ENCODE measurements around the gene C10orf53.
"Not testable (repeated sequence)": the region's sequence is repeated elsewhere in the genome, so short reads cannot be mapped to it uniquely, and the experiment has no call there.

Gene C10orf53

DNA sequence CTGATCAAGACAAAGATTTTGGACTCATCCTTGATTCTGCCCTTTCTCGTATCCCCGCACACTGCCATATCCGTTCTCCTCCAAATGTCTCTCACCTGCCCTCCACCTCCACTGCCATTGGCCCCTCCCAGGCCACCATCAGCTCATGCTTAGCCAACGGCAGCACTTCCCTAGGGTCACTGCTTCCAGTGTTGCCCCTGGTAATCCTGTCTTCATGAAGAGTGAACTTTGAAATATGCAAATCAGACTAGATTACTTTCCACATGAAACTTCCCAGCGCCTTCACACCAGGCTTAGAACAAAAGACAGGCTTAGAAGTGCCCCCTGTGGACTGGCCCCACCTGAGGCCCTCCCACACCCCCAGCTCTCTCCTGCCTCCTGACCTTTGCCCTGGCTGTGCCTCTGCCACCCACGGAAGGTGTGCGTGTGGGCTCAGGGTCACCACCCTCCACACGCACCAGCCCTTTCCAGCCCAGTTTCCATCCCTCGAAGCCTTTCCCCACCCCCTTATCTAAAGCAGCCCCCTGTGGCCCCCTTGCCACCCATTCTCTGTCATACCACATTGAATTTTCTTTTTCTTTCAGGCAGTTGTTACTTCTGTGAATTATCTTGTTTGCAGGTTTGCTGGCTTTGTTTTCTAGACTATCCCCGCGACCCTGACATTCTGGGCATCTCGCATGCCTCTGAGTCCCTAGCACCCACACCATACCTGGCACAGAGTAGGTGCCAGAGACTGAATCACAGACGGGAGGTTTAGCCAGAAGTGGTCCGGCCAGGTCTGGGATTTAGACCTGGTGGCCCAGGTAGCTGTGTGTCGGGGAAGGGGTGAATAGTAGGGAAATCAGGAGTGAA, 26.8 kb upstream of the C10orf53 start:
- DNase-seq, result no peak

DNA sequence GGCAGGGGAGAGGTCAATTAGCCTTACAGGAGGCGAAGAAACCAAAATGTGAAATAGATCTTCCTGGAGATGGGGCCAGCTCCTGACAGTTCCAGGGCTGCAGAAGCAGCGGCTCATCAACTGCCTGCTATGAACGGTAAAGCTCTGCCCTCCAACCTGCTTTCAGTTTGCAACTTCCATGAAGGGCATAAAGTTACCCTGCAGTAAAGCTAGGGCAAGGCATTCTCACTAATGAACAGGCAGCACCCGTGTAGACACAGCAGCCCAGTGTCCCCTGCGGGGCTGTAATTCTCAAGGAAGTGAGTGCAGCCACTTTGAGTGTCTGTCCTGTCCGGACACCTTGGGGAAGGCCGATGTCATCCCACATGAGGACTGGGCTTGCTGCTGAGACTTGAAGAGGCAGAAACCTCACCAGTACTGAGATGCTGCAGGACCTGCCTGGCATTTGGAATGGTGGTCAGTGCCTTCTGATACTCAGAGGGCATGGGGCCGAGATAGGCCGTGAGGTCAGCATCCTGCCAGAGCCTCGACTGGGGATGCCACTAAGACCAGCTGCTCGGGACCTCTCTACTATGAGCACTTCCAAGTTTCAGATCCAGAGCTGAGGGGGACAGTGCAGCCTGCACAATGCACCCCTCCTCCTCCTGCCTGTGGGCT, 26.1 kb upstream of the C10orf53 start:
- DNase-seq, result no peak

DNA sequence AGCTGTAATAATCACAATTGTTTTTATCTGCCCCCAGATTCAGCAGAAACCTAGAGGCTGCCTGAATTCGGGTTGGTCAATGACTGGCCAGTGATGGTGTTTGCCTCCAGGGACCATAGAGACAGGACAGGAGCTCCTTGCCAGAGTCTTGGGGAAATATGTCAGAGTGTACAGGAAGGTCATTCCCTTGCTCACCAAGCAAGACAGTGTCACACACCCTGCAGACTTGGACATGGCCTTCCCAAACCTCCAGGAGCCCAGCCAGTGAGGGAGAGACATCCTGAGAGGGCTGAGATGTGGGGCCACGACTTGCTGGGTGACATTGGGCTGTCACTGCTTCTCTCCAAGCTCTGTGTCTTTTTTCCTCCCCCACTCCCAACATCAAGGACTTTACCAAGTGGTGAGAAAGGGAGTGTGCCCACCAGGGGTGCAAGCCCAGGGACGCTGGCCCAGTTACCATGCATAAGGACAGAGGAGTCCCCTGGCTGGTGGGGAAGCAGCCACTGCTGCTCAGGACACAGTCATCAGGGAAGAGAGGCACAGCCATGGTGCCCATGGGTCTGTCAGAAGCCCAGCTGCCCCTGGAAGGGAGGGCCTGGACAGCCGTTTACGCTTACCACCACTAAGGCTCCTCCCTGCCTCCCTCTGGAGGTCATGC, 25.3 kb upstream of the C10orf53 start:
- DNase-seq, result no peak

DNA sequence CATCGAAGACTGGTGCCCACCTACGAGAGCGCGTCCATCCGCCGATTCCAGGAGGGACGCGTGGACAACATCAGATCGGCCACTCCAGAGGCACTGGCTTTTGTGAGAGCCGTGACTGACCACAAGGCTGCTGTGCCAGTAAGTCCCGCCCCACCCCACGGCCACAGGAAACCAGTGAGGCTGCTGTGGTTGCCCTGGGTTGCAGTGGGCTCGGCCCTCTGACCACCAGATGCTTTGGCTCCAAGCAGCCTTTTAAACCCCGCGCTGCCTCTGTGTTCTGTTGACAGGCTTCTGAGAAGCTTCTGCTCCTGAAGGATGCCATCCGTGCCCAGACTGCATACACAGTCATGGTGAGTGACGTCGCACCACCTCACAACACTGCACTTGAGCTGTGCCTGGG, 24.4 kb upstream of the C10orf53 start:
- DNase-seq, result no peak

DNA sequence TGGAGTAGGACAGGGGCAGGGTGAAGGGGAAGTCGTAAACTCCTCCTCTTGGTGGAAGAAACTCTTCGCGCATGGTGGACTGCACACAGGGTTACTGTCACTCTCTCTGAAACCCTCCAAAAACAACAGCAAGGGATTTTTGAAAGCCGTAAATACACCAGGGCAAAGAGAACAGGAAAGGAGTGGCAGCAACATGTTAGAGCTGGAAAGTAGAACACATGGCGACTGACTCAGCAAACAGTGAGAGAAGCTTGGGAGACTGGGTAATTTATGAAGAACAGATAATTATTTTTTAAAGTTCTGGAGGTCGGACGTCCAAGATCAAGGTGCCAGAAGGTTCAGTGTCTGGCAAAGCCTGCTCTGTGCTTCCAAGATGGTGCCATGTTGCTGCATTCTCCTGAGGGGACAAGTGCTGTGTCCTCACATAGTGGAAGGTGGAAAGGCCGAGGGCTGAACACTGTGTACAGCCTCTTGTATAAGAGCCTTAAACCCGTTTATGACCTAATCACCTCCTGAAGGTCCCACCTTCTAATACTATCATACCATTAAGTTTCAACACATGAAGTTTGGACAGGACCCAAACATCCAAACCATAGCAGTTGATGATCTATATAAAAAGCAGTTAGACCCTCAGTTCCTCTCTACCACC, 22.5 kb upstream of the C10orf53 start:
- no peak for DNase-seq

DNA sequence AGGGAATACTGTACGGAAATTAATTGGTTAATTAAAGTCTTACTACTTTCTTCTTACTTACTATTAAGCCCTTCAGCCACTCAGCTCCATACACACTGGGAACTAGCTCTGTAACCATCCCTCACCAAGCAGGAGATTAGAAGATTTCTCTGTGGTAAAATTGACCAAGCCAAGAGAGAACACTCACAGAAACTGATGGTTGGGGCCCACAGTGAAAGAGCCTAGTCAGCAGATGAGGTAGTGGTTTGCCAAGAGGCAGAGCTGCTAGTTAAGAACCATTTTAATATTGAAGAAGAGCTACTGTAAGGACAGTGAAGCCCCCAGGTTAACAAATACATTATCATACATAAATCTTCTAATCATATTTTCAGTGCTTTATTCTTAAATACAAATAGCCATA, 21.8 kb upstream of the C10orf53 start:
- no peak for DNase-seq

DNA sequence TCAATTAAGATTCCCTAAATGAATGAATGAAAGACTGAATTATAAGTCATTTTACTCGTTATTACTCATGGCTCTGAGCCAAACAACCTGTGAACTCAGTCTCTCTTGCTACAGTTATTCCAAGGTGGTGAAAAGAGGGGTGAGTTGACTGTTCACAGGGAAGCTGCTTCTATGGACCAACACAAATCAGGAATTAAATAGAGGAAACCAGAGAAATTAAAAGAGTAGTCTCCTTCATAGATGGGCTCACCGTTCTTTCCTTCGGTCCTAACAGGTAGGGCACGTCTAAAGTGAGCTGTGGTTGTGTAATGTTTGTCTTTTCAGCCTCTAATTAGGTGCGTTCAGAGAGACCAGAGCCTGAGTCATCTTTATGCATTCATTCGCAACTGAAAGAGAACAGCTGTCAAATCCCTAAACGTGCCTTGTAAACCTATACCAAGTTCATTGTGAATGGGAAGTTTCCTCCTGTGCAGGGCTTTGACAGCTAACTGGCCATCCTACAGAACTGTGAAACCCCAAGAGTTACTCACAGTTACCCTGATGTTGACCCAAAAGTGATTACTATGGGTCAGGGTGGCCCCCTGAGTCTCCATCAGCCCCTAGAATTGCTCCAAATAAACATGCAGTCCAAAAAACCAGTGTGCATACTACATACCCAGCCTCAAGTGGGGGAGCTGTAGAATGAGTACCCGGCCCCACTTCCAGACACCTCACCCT, 18.2 kb upstream of the C10orf53 start:
- DNase-seq, result no peak

DNA sequence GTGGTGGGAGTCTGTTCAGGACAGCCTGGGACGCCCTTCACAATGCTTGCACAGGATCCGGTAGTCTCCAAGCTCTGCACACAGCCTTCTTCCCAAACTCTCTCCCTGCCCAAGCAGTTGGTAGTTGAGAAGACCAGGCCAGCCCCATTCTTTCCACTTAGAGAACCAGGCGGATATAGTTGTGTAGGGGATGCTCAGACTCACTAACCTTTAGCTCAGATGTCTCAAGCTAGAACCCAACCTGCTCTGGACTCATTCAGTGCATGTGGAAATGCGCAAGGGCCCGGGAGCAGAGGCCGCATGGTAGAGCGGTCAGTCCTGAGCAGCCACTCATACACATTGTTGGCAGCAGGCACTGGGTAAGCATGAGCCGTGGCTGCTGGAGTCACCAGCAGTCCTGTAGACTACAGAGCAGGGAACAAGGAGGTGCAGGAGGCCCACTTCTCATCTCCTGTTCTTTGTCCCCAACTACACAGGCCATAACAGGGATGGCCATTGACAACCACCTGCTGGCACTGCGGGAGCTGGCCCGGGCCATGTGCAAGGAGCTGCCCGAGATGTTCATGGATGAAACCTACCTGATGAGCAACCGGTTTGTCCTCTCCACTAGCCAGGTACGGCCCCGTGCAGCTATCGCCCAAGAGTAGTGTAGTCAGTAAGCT, 17.2 kb upstream of the C10orf53 start:
- no peak for DNase-seq

DNA sequence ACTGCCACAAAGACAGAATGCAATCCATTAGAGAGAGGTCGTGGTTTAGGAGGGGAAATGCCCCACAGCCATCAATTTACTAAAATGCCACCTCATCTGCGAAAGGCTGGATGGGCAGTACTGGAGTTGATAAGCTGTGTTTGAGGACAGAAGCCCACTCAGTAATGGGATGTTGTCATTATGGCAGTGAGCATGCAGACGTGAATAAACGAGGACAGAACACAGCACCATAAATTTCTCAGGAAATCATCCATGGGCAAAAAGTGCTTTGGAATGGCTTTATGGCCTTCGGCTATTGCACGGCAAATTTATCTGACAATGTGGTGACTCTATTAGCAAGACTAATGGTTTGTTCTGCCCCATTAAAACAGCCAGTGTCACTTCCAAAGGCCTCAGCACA, 15.9 kb upstream of the C10orf53 start:
- DNase-seq, result no peak

DNA sequence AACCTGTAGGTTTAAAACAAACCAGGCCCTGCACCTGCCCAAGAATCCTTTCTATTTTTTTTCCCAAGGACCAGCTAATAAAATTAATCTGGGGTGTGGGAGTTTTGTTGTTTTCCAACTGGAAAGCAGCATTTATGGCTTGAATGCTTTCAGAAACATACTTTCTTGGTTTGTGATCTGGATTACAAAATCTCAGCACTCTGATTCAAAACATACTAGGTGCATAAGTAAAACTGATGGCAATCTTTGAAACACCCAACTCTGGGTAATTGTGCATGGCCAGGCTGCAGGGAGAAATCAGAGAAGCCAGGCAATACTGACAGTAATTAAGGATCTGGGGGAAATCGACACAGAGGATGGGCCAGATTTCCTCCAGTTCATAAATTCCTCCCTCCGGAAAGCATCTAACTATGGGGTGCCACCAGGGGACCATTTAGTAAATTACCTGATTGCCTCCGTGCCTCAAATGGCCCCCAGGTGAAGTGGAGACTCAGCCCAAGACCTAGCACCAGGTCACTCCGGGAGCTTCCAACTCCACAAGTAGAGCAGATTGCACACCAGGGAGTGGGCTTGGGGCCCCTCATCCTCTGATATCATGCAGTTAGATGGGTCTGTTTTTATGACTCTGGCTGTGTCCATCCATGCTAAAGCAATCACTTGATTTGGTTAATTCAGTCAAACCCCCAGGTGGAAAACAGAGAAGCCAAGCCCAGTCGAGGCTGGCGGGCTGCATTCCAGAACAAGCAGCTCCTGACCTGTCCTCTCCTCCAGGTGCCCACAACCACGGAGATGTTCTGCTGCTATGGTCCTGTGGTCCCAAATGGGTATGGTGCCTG, 15.2 kb upstream of the C10orf53 start:
- DNase-seq, result no peak

DNA sequence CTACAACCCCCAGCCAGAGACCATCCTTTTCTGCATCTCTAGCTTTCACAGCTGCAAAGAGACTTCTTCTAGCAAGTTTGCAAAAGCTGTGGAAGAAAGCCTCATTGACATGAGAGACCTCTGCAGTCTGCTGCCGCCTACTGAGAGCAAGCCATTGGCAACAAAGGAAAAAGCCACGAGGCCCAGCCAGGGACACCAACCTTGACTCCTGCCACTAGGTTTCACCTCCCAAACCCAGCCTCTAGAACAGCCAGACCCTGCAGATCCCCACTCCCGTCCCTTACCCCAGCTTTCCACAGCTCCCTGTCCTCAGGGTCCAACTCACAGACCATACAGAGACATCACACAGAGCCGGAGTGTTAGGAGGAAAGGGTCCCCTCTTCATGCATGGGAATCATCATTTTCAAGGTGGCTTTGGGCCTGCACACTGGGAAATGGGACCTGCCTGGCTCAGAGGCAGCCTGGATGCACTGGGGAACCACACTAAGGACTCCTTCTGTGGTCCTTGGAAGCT, 14.6 kb upstream of the C10orf53 start:
- DNase-seq, result no peak

DNA sequence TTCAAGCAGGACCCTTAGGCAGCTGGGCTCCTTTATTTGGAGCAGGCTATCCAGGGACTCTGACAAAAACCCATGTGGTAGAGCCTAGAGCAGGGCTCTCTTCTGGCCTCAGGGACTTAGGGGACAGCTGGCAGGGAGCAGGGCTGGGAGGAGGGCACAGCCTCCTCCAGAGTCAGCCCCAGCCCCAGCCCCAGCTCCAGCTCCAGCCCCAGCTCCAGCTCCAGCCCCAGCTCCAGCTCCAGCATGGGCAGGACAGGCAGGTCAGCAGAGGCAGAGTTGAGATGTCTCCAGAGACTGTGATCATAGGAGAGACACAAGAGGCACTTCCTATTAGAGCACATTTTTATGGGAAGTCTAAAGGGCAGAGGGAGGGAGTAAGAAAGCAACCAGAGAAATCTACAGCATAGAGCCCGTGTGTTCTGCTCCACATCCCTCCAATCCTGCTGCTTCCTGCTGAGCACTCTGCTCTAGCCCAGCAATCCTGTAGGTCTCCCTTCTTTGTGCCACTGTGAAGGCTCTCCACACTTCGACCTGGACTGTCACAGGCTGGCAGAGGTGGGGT, 13.3 kb upstream of the C10orf53 start:
- DNase-seq, result no peak

DNA sequence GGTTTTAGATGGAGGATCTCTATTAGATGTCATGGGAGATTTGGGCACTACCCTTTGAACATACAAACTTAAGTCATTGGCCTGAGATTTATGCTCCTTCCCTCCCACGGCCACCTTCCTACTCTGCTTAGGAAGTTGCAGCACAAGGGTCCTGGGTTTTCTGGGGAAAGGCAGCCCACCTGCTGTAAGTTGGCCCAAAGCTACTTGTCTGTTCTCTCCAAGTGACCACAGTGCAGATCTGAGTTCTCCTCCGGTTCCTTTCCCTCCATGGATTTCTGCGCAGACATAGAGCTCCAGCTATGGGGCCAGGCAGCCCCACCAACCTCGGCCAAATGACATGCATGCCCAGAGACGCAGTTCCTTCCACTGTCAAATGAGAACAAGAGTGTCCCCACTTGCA, 12.8 kb upstream of the C10orf53 start:
- no peak for DNase-seq

DNA sequence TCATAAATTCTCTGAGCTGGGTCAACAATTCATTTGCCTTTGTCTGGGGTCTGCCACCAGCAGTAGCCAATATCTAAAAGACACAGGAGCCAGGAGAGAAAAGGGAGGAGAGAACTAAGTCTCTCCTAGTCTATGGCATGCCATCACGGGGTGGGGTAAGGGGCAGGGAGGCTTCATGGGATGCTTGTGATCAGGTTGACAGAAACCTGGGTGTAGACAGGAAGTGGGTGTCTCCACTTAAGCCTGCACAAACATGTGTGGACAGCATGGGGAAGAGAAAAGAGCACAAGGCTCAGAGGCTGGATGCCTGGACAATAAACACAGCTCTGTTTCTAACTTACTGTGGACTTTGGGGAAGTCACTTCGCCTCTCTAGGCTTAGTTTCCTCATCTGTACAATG, 11.5 kb upstream of the C10orf53 start:
- DNase-seq, result no peak

DNA sequence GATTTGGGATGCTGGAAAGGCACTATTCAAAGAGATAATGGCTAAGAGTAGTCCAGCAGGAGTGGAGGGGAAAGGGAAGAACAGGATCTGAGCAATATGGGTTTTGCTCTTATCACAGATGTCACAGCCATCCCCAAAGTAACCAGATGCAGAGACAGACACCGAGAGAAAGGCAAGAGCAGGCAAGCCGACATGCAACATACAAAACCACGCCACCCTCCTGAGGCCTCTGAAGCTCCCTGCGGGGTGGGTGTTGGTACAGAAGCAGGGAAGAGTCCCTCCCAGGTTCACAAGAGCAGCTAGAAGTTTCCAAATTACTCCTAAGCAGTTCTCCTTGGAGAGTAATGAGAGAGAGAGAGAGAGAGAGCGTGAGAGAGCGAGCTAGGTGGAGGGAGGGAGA, 10.8 kb upstream of the C10orf53 start:
- DNase-seq, result no peak

DNA sequence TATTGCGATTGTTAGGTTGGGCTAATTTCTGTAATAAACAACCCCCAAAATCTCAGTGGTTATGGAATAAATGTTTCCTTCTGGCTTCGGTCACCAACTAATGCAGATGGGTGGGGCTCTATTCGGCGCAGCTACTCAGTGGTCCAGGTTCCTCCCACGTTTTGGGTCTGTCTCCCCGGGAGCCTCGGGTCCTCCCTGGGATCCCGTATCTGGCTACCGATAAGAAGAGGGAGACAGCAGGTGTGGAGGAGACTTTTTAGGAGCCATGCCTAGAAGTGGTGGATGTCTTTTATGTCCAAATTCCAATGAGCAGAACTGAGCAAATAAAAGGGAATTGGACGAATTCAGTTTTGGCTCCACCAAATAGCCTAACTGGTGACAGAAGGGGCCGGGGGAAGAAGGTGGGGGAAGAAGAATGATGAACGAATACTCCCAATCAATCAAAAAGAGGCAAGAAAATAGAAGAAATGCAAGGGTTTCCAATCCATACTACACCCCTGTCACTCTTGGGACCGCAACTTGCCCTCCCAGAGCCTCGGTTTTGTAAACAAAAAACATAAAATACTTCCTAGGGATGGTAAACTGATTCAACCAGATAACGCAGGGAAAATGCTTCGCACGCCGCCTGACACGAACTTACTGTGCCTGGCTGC, 498 bp upstream of the C10orf53 start:
- DNase-seq, result no peak

DNA sequence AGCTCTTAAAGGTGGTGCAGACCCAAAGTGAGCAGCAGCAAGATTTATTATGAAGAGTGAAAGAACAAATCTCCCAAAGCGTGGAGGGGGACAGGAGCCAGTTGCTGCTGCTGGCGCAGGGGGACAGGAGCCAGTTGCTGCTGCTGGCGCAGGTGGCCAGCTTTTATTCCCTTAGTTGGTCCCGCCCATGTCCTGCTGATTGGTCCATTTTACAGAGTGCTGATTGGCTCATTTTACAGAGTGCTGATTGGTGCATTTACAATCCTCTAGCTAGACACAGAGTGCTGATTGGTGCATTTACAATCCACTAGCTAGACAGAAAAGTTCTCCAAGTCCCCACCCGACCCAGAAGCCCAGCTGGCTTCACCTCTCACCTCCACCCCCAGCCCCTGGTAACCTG, 3.0 kb downstream of the C10orf53 start:
- DNase-seq, result not testable (repeated sequence)

DNA sequence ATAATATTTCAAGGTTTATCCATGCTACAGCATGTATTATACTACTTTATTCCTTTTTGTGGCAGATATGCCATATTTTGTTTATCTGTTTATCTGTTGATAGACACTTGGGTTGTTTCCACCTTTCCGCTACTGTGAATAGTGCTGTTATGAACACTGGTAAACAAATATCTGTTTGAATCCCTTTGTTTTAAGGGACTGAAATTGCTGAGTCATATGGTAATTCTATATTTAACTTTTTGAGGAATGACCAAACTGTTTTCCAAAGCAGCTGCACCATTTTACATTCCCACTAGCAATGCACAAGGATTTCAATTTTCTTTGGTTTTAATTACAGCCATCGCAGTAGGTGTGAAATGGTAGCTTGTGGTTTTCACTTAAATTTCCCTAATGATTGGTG, 3.4 kb downstream of the C10orf53 start:
- DNase-seq, result no peak

DNA sequence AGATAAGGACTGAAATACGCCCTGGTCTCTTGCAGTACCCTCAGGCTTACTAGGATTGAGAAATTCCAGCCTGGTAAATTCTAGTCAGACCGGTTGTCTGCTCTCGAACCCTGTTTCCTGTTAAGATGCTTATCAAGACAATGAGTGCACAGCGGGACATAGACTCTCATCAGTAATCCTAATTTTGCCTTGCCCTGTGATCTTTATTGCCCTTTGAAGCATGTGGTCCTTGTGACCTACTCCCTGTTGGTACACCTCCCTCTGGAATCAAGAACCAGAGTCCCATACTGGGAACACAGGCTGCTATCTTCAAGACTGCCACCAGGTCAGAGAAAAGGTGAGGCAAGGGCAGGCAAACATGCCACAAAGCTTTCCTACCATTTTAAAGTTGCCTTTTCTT, 7.2 kb downstream of the C10orf53 start:
- DNase-seq, result no peak

DNA sequence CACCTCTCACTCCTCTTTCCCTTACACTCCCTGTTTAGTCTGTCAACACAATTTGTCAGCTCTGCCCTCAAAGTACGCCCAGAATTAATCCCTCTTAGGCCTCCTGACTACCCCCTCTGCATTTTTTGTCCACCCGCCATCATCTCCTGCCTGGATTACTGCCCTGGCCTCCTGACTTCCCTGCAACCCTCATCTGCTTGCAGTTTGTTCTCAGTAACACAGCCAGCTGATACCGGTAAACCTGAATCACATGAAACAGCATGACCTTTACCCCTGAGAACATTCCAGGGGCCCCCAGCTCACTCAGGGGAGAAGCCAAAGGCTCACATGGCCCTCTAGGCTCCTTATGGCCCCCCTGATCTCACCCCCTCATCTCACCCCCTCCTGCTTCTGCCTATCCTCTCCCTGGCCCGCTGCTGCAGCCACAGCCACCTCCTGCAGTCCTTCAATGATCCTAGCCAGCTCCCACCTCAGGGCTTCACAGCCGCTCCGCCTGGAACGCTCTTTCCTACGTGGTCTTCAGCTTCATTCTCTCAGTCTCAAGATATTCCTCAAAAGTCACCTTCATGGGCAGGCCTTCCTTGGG, 8.9 kb downstream of the C10orf53 start:
- DNase-seq, result no peak
